Measurements from ENCODE around the gene ATP6V1G2. TPM values are rescaled to one million over a fixed set of nuclear protein-coding genes. Genes with fewer than 3 reads are reported as not detected.
"Not testable (repeated sequence)": the region's sequence is repeated elsewhere in the genome, so short reads cannot be mapped to it uniquely, and the experiment has no call there.

Gene ATP6V1G2
- total RNA-seq, 2 experiments from 2014 or later, result 1.2 to 1.4 TPM

DNA sequence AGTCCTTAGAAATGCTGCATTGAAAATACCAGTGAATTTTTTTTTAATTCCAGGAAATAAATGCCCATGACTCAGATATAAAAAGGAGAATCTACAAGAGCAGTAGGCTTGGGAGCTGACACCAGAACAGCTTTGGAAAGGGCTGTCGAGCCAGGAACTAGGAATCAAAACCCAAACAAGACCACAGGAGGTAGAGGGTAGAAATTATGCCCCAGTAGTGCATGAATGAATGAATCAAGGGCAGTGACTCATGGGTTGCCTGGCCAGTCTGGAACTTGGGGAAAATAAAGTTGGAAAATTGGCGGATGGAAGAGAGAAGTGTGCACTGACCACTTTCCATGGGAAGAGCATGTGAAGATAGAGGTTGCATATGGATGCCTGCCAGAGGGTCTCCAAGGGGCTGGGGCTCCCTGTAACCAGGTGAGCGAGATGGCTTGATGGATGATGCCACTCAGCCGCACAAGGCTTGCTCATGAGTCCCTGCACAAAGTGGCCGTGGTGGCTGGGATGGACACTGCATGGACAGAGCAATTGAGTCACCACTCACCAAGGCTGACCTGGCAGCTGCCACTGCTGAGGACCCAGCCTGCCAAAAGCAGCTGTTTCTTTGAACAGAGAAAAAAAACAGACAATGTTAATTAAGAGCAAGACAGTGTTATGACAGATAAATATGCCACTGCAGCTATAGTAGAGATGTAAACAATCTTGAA lies 32.8 kb downstream of the ATP6V1G2 start:
- DNase-seq, result no peak
- H3K27ac Mint-ChIP-seq, result no peak overlapping the region
- H3K4me3 Mint-ChIP-seq, result no peak overlapping the region
- H3K36me3 Mint-ChIP-seq (ENCODE audit: low read depth), result peaks cover 12% of the 10 kb centered on the region
- H3K4me1 Mint-ChIP-seq (ENCODE audit: low read depth), result no peaks in the 10 kb centered on the region
- H3K27me3 Mint-ChIP-seq (ENCODE audit: low read depth), result no peaks in the 10 kb centered on the region
- intact Hi-C loops (cut with micrococcal nuclease), result no loop called here
- CTCF ChIA-PET, result no interaction called here
- no peaks in the 10 kb centered on the region for H3K9me3 Mint-ChIP-seq

DNA sequence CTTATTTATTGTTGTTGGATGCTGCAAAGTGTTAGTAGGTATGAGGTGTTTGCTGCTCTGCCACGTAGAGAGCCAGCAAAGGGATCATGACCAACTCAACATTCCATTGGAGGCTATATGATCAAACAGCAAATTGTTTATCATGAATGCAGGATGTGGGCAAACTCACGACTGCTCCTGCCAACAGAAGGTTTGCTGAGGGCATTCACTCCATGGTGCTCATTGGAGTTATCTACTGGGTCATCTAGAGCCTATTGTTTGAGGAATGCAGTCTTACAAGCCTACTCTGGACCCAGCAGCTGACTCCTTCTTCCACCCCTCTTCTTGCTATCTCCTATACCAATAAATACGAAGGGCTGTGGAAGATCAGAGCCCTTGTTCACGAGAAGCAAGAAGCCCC lies 36.4 kb downstream of the ATP6V1G2 start:
- intact Hi-C loops (cut with micrococcal nuclease), result no loop called here
- Mint-ChIP-seq H3K4me3 (no peak overlapping the region), H3K27me3 (ENCODE audit: low read depth) (no peaks in the 10 kb centered on the region), H3K4me1 (ENCODE audit: low read depth) (no peaks in the 10 kb centered on the region), H3K27ac (no peak overlapping the region), H3K36me3 (ENCODE audit: low read depth) (peaks cover 20% of the 10 kb centered on the region), H3K9me3 (no peaks in the 10 kb centered on the region)
- DNase-seq, result no peak
- CTCF ChIA-PET, result no interaction called here

GRCh38 chr6:31509036-31509435 lies 37.4 kb downstream of the ATP6V1G2 start:
- intact Hi-C loops (cut with micrococcal nuclease); H3K4me3 Mint-ChIP-seq; H3K9me3 Mint-ChIP-seq; H3K27ac Mint-ChIP-seq; DNase-seq; H3K4me1 Mint-ChIP-seq (ENCODE audit: low read depth); H3K27me3 Mint-ChIP-seq (ENCODE audit: low read depth); CTCF ChIA-PET: not testable (repeated sequence)
- peaks cover 22% of the 10 kb centered on the region for H3K36me3 Mint-ChIP-seq (ENCODE audit: low read depth)

DNA sequence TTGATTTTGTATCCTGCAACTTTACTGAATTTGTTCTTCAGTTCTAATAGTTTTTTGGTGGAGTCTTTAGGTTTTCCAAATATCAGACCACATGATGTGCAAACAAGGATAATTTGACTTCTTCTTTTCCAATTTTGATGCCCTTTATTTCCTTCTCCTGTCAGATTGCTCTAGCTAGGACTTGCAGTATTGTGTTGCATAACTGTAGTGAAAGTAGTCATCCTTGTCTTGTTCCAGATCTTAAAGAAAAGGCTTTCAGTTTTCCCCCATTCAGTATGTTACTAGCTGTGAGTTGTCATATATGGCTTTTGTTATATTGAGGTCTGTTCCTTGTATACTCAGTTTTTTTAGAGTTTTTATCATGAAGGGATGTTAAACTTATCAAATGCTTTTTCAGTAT lies 43.8 kb downstream of the ATP6V1G2 start:
- Mint-ChIP-seq H3K9me3 (no peaks in the 10 kb centered on the region), H3K4me3 (no peak overlapping the region), H3K27ac (no peak overlapping the region), H3K4me1 (ENCODE audit: low read depth) (peaks cover 40% of the 10 kb centered on the region), H3K27me3 (ENCODE audit: low read depth) (no peaks in the 10 kb centered on the region), H3K36me3 (ENCODE audit: low read depth) (peaks cover 14% of the 10 kb centered on the region)
- CTCF ChIA-PET, result interaction anchor here (1.1 kb wide), 1 partner anchor 14 kb away, joined by 5 read pairs; no protein-coding TSS in a partner anchor
- no peak for DNase-seq
- intact Hi-C loops (cut with micrococcal nuclease), result no loop called here

DNA sequence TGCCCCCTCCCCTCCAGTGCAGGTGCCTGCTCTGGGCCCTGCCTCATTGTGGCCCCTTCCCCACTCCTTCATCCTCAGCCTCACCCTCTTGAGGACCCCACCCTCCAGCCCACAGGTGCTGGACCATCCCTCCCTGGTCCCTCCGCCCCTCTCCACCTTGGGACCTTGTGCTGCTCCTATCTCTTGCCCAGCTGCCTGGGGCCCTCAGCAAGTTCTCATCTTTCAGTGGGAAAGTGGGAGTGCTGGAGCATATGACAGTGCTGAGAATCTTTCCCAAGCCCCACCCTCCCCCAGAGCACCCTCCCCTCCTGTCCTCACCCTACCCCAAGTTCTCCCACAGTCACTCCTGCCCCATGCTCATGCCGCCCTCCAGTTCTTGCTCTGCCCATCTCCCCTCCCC lies 46.8 kb downstream of the ATP6V1G2 start:
- H3K36me3 Mint-ChIP-seq (ENCODE audit: low read depth); H3K27me3 Mint-ChIP-seq (ENCODE audit: low read depth); H3K27ac Mint-ChIP-seq; H3K9me3 Mint-ChIP-seq; DNase-seq: not testable (repeated sequence)
- Mint-ChIP-seq H3K4me1 (ENCODE audit: low read depth) (peaks cover 61% of the 10 kb centered on the region), H3K4me3 (peak overlapping the region; percentile 78)
- intact Hi-C loops (cut with micrococcal nuclease), result loop anchor here (5.0 to 10.0 kb wide), 4 partner anchors 37 to 695 kb away; partner anchors contain the start of genes GPSM3 and PBX2
- CTCF ChIA-PET, result interaction anchor here (1.4 kb wide), 1 partner anchor 39 kb away, joined by 3 read pairs; no protein-coding TSS in a partner anchor

DNA sequence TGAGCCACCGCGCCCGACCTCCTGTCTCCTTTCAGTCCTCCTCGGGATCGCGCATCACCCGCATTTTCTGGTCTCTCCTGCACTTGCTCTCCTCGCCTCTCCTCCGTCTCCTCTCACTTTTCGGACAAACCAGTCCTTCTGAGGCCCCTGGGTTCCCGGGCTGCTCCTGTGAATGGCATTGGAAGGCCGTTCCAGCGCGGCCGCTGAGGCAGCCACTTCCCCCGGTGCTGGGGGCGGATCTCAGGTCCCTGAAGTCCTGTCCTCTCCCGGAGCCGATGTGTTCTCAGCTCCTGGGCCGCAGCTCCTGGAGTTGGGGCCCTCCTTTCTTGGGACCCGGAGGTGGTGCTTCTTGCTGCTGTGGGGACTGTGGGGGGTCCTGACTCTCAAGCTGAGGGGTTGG lies 47.7 kb downstream of the ATP6V1G2 start:
- CTCF ChIA-PET, result interaction anchor here (0.6 to 1.4 kb wide), 2 partner anchors 22 to 40 kb away, joined by 3 to 4 read pairs; no protein-coding TSS in a partner anchor
- H3K27me3 Mint-ChIP-seq (ENCODE audit: low read depth), result no peaks in the 10 kb centered on the region
- H3K36me3 Mint-ChIP-seq (ENCODE audit: low read depth), result peaks cover 3% of the 10 kb centered on the region
- intact Hi-C loops (cut with micrococcal nuclease), result loop anchor here (5.0 to 10.0 kb wide), 4 partner anchors 36 to 696 kb away; partner anchors contain the start of genes GPSM3 and PBX2
- H3K9me3 Mint-ChIP-seq, result no peaks in the 10 kb centered on the region
- DNase-seq, result no peak
- peak overlapping the region; percentile 78 for H3K4me3 Mint-ChIP-seq
- H3K27ac Mint-ChIP-seq, result no peak overlapping the region
- H3K4me1 Mint-ChIP-seq (ENCODE audit: low read depth), result peaks cover 62% of the 10 kb centered on the region

DNA sequence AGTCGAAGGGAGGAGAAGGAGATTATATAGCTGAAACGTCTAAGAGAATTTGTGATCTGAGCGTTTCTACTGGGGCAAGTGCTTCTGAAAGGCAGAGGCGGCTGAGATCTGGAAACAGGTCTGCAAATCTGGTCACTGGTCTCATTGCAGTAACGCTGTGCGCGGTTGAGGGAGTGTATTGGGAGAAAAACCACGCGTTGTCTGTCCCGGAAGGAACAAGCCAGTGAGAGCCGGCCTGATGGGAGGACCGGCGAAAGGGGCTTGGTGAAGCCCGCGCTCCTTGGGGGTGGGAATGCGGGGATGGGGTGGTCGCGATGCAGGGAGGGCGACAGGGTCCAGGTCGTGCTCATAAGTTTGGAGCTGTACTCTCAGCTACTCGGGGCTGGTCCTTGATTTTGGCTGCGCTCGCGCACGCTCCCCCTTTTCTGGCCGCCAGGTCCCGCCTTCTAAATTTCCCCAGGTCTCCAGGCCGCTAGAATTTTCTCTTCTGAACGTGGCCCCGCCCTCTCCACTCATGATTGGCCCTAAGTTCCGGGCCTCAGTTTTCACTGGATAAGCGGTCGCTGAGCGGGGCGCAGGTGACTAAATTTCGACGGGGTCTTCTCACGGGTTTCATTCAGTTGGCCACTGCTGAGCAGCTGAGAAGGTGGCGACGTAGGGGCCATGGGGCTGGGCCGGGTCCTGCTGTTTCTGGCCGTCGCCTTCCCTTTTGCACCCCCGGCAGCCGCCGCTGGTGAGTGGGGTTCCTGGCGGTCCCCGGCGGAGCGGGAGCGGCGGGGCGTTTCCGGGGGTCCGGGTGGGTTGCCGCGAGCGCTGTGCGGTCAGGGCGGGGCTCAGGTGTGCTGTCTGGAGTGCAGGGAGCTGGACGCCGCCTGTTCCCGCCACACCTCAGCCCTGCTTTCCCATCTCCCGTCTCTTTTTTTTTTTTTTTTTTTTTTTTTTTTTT lies 48.6 kb downstream of the ATP6V1G2 start, which contains the start of gene MICB:
MICB (plus strand) TSS at position 615 of the 946 bp plus-strand sequence; CDS start at position 664, 49 bp downstream.
- Mint-ChIP-seq H3K4me3 (peak within 1 kb of the TSS; percentile 78), H3K27me3 (ENCODE audit: low read depth) (no peaks in the 10 kb centered on the region), H3K36me3 (ENCODE audit: low read depth) (peaks cover 3% of the 10 kb centered on the region), H3K9me3 (no peaks in the 10 kb centered on the region), H3K27ac (peak within 1 kb of the TSS; percentile 74), H3K4me1 (ENCODE audit: low read depth) (peaks cover 58% of the 10 kb centered on the region)
- intact Hi-C loops (cut with micrococcal nuclease), result loop anchor here (1.0 to 10.0 kb wide), 6 partner anchors 36 to 697 kb away; partner anchors contain the start of genes BAG6, DDX39B, GPSM3 and PBX2
- DNase-seq, result peak; percentile 91
- CTCF ChIA-PET, result interaction anchor here (1.2 to 6.1 kb wide), 4 partner anchors 41 to 125 kb away, joined by 3 to 48 read pairs (median 5); no protein-coding TSS in a partner anchor

DNA sequence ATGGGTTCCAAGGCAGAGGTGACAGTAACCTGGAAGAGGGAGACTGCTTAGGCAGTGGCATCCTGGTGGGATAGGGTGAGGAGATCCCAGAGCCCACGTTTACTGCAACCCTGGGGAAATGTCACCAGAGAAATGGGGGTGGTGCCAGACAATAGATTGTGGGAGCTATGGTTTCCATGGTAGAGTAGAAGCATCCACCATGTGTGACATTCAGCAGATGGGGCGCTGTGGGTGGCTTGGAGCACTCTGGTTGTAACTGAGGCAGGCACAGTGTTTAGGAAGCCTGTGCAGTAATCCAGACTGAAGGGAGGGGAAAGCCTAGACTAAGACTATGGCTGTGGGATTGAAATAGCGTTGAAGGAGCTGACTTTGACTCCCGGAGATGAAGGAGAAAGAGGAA lies 49.6 kb downstream of the ATP6V1G2 start:
- peaks cover 55% of the 10 kb centered on the region for H3K4me1 Mint-ChIP-seq (ENCODE audit: low read depth)
- peak overlapping the region; percentile 78 for H3K4me3 Mint-ChIP-seq
- H3K27me3 Mint-ChIP-seq (ENCODE audit: low read depth); H3K9me3 Mint-ChIP-seq; H3K36me3 Mint-ChIP-seq (ENCODE audit: low read depth): not testable (repeated sequence)
- intact Hi-C loops (cut with micrococcal nuclease), result loop anchor here (1.0 to 10.0 kb wide), 6 partner anchors 35 to 698 kb away; partner anchors contain the start of genes BAG6, DDX39B, GPSM3 and PBX2
- CTCF ChIA-PET, result interaction anchor here (1.2 to 6.1 kb wide), 4 partner anchors 42 to 126 kb away, joined by 3 to 48 read pairs (median 5); no protein-coding TSS in a partner anchor
- DNase-seq, result peak; percentile 24
- H3K27ac Mint-ChIP-seq, result peak overlapping the region; percentile 74

GRCh38 chr6:31495580-31495979 lies 50.8 kb downstream of the ATP6V1G2 start:
- CTCF ChIA-PET, result interaction anchor here (1.1 to 6.1 kb wide), 6 partner anchors 46 to 126 kb away, joined by 4 to 48 read pairs (median 5); partner anchors contain the start of gene DDX39B
- no peaks in the 10 kb centered on the region for H3K9me3 Mint-ChIP-seq
- no peaks in the 10 kb centered on the region for H3K27me3 Mint-ChIP-seq (ENCODE audit: low read depth)
- no peak for DNase-seq
- H3K36me3 Mint-ChIP-seq (ENCODE audit: low read depth), result peaks cover 3% of the 10 kb centered on the region
- intact Hi-C loops (cut with micrococcal nuclease), result loop anchor here (5.0 to 10.0 kb wide), 4 partner anchors 33 to 699 kb away; partner anchors contain the start of genes GPSM3 and PBX2
- peak overlapping the region; percentile 90 for H3K27ac Mint-ChIP-seq
- H3K4me3 Mint-ChIP-seq, result peak overlapping the region; percentile 89
- peaks cover 48% of the 10 kb centered on the region for H3K4me1 Mint-ChIP-seq (ENCODE audit: low read depth)

Other genes starting within 250 kb of the ATP6V1G2 start
- gene HLA-B, start 189.4 kb downstream of the ATP6V1G2 start, total RNA-seq, result 1,000 to 10,000 TPM; 3,225 to 3,295 TPM
- gene MICA, start 143.0 kb downstream of the ATP6V1G2 start, total RNA-seq, result 10 to 100 TPM; 10.2 to 10.4 TPM
- 10 to 100 TPM; 21.4 to 22.6 TPM for gene MICB, start 48.5 kb downstream of the ATP6V1G2 start, total RNA-seq
- gene MCCD1, start 17.6 kb downstream of the ATP6V1G2 start, total RNA-seq, result not detected
- 100 to 1,000 TPM; 600 to 624 TPM for gene DDX39B, start 4.6 kb downstream of the ATP6V1G2 start, total RNA-seq
- 10 to 100 TPM; 20.4 to 20.6 TPM for gene NFKBIL1, start 1.0 kb upstream of the ATP6V1G2 start, total RNA-seq
- 100 to 1,000 TPM; 165 to 173 TPM for gene LTA, start 25.7 kb upstream of the ATP6V1G2 start, total RNA-seq
- gene TNF, start 29.0 kb upstream of the ATP6V1G2 start, total RNA-seq, result 10 to 100 TPM; 31.6 to 33.2 TPM
- 10 to 100 TPM; 50.5 to 52.3 TPM for gene LTB, start 35.8 kb upstream of the ATP6V1G2 start, total RNA-seq
- 10 to 100 TPM; 11.5 to 12.5 TPM for gene LST1, start 39.7 kb upstream of the ATP6V1G2 start, total RNA-seq
- gene NCR3, start 46.4 kb upstream of the ATP6V1G2 start, total RNA-seq, result 1 to 10 TPM; 2.8 TPM
- 100 to 1,000 TPM; 120 to 129 TPM for gene AIF1, start 68.6 kb upstream of the ATP6V1G2 start, total RNA-seq
- 100 to 1,000 TPM; 283 to 304 TPM for gene PRRC2A, start 74.1 kb upstream of the ATP6V1G2 start, total RNA-seq
- gene BAG6, start 106.1 kb upstream of the ATP6V1G2 start, total RNA-seq, result 100 to 1,000 TPM; 286 to 295 TPM
- gene APOM, start 109.3 kb upstream of the ATP6V1G2 start, total RNA-seq, result 1 to 10 TPM; 2.6 to 3.7 TPM
- gene C6orf47, start 114.2 kb upstream of the ATP6V1G2 start, total RNA-seq, result 1 to 10 TPM; 8.8 to 9.0 TPM
- 10 to 100 TPM; 31.2 to 32.4 TPM for gene GPANK1, start 118.4 kb upstream of the ATP6V1G2 start, total RNA-seq
- 100 to 1,000 TPM; 215 to 219 TPM for gene CSNK2B, start 119.5 kb upstream of the ATP6V1G2 start, total RNA-seq
- 1 to 10 TPM; 6.4 to 6.5 TPM for gene LY6G5B, start 123.4 kb upstream of the ATP6V1G2 start, total RNA-seq
- gene LY6G5C, start 134.5 kb upstream of the ATP6V1G2 start, total RNA-seq, result 1 to 10 TPM in 1 of 2 experiments, under 1 TPM in 1; 0.93 to 1.4 TPM
- gene ABHD16A, start 156.7 kb upstream of the ATP6V1G2 start, total RNA-seq, result 10 to 100 TPM; 19.9 to 22.5 TPM
- gene LY6G6F, start 160.3 kb upstream of the ATP6V1G2 start, total RNA-seq, result not detected
- gene LY6G6D, start 168.7 kb upstream of the ATP6V1G2 start, total RNA-seq, result not detected
- not detected for gene LY6G6C, start 175.1 kb upstream of the ATP6V1G2 start, total RNA-seq
- gene MPIG6B, start 176.8 kb upstream of the ATP6V1G2 start, total RNA-seq, result under 1 TPM in 1 of 2 experiments, not detected in 1; 0.49 TPM
- gene DDAH2, start 182.7 kb upstream of the ATP6V1G2 start, total RNA-seq, result 10 to 100 TPM in 1 of 2 experiments, 1 to 10 TPM in 1; 8.5 to 11.3 TPM
- gene CLIC1, start 189.9 kb upstream of the ATP6V1G2 start, total RNA-seq, result 100 to 1,000 TPM; 348 to 353 TPM
- 100 to 1,000 TPM; 101 to 105 TPM for gene MSH5, start 193.4 kb upstream of the ATP6V1G2 start, total RNA-seq
- gene SAPCD1, start 216.0 kb upstream of the ATP6V1G2 start, total RNA-seq, result 10 to 100 TPM in 1 of 2 experiments, 1 to 10 TPM in 1; 9.8 to 10.5 TPM
- under 1 TPM; 0.69 to 0.89 TPM for gene VWA7, start 230.7 kb upstream of the ATP6V1G2 start, total RNA-seq
- 100 to 1,000 TPM; 157 to 161 TPM for gene VARS1, start 249.1 kb upstream of the ATP6V1G2 start, total RNA-seq

All from activated naive CD4-positive, alpha-beta T cell treated with anti-CD3 and anti-CD28 coated beads for 36 hours (primary cell).